Stimulated activated naive CD8-positive, alpha-beta T cell treated with anti-CD3 and anti-CD28 coated beads, Interleukin-15, Interleukin-2, amounts not matched to agents 100 ng/mL and 50 ng/mL, for 24 hours (primary cell): ENCODE measurements around the gene KLHL36.
A peak's percentile ranks its signal among the peaks of the same experiment; 100 is the strongest.

ENCODE experiments used
- H3K27ac Mint-ChIP-seq: one replicate; pipeline ENCODE4 v1.8.0; 2021; ENCODE audit warnings: mild to moderate bottlenecking, mixed read lengths
- H3K27me3 Mint-ChIP-seq: one replicate; pipeline ENCODE4 v1.8.0; 2021; ENCODE audit warnings: mixed read lengths
- H3K36me3 Mint-ChIP-seq: one replicate; pipeline ENCODE4 v1.8.0; 2021; ENCODE audit warnings: low read depth, mixed read lengths
- H3K4me1 Mint-ChIP-seq: one replicate; pipeline ENCODE4 v1.8.0; 2021; ENCODE audit warnings: low read depth, mixed read lengths
- H3K4me3 Mint-ChIP-seq: one replicate; pipeline ENCODE4 v1.8.0; 2021; ENCODE audit warnings: mild to moderate bottlenecking, mixed read lengths
- H3K9me3 Mint-ChIP-seq: one replicate; pipeline ENCODE4 v1.8.0; 2021; ENCODE audit warnings: mixed read lengths

KLHL36 gene

DNA sequence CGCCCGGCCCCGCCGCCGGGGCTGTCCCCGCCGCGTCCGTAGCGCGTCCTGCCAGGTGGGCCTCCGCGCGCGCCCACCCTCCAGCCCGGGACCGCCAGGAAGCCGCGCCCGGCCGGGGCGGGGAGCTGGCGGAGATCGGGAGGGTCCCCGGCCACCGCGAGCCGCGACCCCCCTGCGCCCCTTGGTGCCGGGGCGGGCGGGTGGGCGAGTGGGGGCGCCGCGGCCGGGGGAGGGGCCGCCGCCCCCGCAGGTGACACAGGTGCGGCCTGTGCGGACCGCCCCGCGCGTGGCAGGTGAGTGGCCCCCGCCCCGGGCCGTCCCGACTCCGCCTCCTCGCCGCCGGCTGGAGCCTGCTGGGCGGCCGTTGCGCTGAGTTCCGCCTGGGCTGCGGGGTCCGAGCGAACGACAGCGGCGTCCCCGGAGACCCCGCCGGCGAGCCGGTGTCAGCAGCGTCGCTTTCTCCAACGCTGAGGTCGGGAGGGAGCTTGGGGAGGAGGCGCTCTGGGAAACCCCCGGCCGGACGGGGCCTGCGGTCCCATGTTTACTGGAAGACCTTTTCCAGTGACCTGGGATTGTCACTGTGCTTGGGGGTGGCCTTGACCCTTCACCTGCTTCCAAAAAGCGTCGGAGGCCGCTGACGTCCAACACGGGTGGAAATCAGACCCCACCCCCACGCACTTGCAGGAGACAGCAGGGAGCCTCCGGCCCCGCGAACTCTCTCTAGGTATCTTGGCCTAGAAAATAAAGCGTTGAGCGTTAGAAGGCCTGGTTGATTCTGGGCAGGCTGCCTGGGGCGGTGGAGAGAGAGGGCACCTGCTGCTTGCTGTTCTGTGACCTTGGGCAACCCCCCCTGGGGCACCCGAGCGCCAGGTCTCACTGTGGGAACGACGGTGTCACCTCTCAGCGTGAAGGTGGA, 542 bp downstream of the KLHL36 start:
- Mint-ChIP-seq H3K4me3 (peak overlapping the region; percentile 82), H3K36me3 (peaks cover 26% of the 10 kb centered on the region), H3K27ac (peak overlapping the region; percentile 76), H3K9me3 (no peaks in the 10 kb centered on the region), H3K4me1 (peaks cover 50% of the 10 kb centered on the region), H3K27me3 (peaks cover 4% of the 10 kb centered on the region)

DNA sequence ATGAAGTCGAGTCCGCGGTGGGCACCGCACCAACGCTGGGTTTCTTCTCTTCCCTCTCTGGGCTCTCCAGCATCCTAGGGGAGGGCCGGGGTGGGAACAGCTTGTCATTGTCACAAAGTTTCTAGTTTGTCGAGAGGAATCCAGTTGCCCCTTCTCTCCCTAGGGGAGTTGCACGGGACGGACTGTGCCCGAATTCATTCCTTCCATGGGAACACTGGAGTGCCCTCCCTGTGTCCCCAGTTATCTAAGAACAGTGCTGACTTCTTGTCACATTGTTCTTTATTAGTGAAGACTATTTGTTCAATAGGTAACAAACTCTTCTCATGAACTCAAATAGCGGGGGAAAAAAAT, 1.2 kb downstream of the KLHL36 start:
- no peaks in the 10 kb centered on the region for H3K9me3 Mint-ChIP-seq
- peak overlapping the region; percentile 82 for H3K4me3 Mint-ChIP-seq
- H3K36me3 Mint-ChIP-seq, result peaks cover 26% of the 10 kb centered on the region
- H3K4me1 Mint-ChIP-seq, result peaks cover 54% of the 10 kb centered on the region
- peaks cover 4% of the 10 kb centered on the region for H3K27me3 Mint-ChIP-seq
- H3K27ac Mint-ChIP-seq, result peak overlapping the region; percentile 76

DNA sequence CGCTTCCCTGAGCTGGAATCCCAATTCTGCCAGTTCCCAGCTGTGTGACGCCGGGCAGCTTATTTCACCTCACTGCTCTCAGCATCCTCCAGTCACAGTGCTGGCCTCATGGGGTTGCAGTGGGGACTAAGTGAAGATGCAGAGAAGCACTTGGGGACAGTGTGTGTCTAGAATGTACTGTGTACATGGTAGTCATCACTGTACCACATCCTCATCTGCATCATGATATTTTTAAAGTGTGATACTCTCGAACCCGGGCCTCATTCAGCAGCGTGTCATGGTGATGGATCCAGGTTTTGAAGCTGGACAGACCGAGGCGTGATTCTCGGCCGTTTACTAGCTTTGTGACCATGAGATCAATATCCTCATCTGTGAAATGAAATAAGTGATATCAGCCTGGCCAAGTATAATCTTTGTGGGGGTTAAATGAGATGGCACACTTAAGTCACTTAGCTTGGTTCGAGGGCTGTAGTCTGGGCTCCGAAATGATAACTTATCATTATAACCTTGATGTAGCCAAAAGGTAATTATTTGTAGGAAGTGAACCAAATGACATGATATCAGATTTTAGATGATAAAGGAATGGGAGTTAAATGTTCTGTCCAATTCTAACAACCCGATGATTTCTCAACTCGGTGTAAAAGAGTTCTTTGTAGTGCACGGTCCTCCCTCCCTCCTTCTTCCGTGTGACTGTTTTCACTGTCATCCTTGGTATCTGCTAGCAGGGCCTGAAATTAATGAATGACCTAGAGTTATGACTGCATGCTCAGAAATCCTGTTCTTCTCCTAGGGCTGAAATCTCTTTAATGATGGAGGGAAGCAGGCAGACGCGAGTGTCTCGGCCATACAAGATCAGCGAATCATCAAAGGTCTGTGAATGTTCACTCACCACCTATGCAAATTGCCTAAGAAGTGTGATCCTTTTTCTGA, 2.0 kb downstream of the KLHL36 start:
- Mint-ChIP-seq H3K27me3 (peaks cover 4% of the 10 kb centered on the region), H3K36me3 (peaks cover 31% of the 10 kb centered on the region), H3K4me1 (peaks cover 58% of the 10 kb centered on the region), H3K4me3 (peak overlapping the region; percentile 53), H3K9me3 (no peaks in the 10 kb centered on the region), H3K27ac (no peak overlapping the region)

DNA sequence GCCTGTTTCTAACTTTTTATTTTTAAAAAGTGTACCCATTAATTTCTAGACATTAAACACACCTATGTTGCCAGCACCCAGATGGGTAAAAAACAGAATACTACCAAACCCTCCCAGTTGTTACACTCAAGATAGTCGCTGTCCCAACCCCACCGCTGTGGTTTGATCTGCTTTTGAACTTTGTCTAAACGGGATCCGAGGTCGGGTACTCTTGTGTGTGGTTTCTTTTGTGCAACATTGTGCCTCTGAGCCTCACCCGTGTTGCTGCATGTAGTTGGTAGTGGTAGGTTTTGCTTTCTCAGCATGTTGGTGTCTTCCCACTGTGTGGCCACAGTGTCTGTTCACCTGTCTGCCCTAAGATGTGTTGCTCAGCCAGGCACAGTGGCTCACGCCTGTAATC, 4.3 kb downstream of the KLHL36 start:
- peaks cover 72% of the 10 kb centered on the region for H3K4me1 Mint-ChIP-seq
- H3K4me3 Mint-ChIP-seq, result peak overlapping the region; percentile 4
- peaks cover 37% of the 10 kb centered on the region for H3K36me3 Mint-ChIP-seq
- peaks cover 3% of the 10 kb centered on the region for H3K27me3 Mint-ChIP-seq
- H3K9me3 Mint-ChIP-seq, result no peaks in the 10 kb centered on the region
- H3K27ac Mint-ChIP-seq, result no peak overlapping the region

DNA sequence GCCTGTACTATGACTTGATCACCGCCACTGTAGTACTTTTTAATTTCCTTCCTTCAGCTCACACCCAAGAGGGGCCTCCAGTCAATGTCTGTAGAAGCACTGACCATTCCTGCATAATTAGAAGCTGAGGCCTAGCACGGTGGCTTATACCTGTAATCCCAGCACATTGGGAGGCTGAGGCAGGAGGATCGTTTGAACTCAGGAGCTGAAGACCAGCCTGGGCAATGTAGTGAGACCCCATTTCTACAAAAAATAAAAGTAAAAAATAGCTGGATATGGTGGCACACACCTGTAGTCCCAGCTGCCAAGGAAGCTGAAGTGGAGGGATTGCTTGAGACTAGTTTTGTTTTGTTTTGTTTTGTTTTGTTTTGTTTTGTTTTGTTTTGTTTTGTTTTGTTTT, 5.9 kb downstream of the KLHL36 start:
- Mint-ChIP-seq H3K4me3 (no peak overlapping the region), H3K27ac (no peak overlapping the region), H3K4me1 (peaks cover 67% of the 10 kb centered on the region), H3K9me3 (no peaks in the 10 kb centered on the region), H3K27me3 (no peaks in the 10 kb centered on the region), H3K36me3 (peaks cover 54% of the 10 kb centered on the region)

DNA sequence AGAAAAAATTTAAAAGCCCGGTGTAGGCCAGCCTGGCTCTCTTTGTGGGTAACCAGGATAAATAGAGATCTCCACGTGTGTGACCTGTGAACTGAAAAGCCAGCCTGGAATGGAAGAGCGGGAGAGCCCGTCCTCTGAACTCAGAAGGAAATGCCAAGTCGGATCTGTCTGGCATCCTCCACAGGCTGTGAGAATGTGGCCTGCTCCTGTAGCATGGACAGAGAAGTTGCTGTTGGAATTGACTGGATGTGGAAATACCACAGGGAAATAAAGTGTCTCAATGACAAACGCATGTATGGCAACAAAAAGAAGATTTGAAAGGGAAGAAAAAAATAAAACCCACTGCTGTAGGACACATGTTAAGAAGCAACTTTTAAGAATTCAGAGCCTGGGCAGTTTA, 6.7 kb downstream of the KLHL36 start:
- H3K27ac Mint-ChIP-seq, result no peak overlapping the region
- H3K27me3 Mint-ChIP-seq, result no peaks in the 10 kb centered on the region
- H3K4me1 Mint-ChIP-seq, result peaks cover 61% of the 10 kb centered on the region
- H3K4me3 Mint-ChIP-seq, result no peak overlapping the region
- peaks cover 58% of the 10 kb centered on the region for H3K36me3 Mint-ChIP-seq
- H3K9me3 Mint-ChIP-seq, result no peaks in the 10 kb centered on the region

DNA sequence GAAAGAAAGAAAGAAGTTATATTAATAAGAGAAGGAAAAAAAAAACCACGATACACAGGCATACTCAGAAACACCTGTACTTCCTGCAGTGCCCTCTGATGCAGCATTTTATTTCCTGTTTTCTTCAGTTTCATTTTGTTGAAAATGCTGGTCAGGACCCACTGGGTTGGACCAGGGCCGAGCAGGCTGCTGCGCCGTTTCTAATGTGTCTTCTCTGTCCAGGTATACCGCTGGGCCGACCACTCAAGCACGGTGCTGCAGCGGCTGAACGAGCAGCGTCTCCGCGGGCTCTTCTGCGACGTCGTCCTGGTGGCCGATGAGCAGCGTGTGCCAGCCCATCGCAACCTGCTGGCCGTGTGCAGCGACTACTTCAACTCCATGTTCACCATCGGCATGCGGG, 8.3 kb downstream of the KLHL36 start:
- Mint-ChIP-seq H3K36me3 (peaks cover 62% of the 10 kb centered on the region), H3K27ac (peak overlapping the region; percentile 70), H3K9me3 (no peaks in the 10 kb centered on the region), H3K4me3 (no peak overlapping the region), H3K27me3 (no peaks in the 10 kb centered on the region), H3K4me1 (peaks cover 51% of the 10 kb centered on the region)

DNA sequence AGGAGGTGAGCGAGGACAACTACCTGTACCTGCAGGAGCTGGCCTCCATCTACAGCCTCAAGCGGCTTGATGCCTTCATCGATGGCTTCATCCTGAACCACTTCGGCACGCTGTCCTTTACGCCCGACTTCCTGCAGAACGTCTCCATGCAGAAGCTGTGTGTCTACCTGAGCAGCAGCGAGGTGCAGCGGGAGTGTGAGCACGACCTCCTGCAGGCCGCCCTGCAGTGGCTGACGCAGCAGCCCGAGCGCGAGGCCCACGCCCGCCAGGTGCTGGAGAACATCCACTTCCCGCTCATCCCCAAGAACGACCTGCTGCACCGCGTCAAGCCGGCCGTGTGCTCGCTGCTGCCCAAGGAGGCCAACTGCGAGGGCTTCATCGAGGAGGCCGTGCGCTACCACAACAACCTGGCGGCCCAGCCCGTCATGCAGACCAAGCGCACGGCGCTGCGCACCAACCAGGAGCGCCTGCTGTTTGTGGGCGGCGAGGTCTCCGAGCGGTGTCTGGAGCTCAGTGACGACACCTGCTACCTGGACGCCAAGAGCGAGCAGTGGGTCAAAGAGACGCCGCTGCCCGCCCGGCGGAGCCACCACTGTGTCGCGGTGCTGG, 9.0 kb downstream of the KLHL36 start:
- Mint-ChIP-seq H3K4me3 (no peak overlapping the region), H3K4me1 (peaks cover 44% of the 10 kb centered on the region)

DNA sequence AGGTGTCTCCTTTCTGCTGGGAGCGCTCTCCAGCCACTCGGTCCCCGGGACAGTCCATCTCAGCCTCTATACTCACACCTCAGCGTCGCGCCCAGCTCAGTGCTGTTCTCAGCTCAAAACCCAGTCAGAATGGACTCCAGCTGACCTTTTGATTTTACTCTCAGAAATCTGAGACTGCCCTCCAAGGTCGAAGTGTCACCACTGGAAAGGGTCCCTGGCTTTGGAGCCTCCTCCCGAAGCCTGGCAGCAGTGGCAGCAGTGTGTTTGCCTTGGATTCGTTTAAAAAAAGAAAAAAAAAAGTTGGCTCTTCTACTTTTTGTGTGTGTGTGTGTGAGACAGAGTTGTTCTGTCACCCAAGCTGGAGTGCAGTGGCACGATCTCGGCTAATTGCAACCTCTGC, 10.4 kb downstream of the KLHL36 start:
- Mint-ChIP-seq H3K36me3 (peaks cover 63% of the 10 kb centered on the region), H3K27ac (no peak overlapping the region), H3K4me3 (no peak overlapping the region), H3K9me3 (no peaks in the 10 kb centered on the region), H3K27me3 (no peaks in the 10 kb centered on the region), H3K4me1 (peaks cover 36% of the 10 kb centered on the region)

More for the DNA sequence above, 9.0 kb downstream of the KLHL36 start:
- H3K27me3 Mint-ChIP-seq, result no peaks in the 10 kb centered on the region
- H3K36me3 Mint-ChIP-seq, result peaks cover 61% of the 10 kb centered on the region
- H3K27ac Mint-ChIP-seq, result no peak overlapping the region
- H3K9me3 Mint-ChIP-seq, result no peaks in the 10 kb centered on the region

DNA sequence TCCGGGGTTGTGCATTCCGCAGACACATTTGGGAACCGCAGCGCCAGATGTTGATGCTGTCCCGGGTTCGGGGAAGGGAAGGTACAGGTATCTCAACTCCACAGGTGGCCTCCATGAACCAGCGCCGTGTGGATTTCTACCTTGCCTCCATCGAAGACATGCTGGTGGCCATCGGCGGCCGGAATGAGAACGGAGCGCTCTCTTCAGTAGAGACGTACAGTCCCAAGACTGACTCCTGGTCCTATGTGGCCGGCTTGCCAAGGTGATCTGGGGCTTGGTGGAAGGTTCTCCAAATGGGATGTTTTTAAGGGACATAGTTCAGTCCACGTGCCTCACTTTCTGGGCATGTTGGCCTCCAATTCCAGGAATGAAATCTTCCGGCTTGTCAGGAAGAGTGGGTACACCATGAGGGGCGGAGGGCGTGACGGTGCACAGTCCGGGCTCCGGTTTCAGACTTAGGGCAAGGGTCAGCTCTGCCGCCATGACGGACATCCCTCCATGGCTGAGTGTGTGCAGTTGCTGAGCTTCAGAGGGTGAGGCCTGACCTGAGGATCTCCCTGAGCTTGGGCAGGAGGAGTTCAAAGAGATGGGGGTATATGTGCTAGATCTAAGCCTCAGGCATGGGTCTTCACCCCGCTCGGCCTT, 11.5 kb downstream of the KLHL36 start:
- Mint-ChIP-seq H3K4me1 (peaks cover 38% of the 10 kb centered on the region), H3K36me3 (peaks cover 71% of the 10 kb centered on the region), H3K4me3 (no peak overlapping the region), H3K27ac (no peak overlapping the region), H3K9me3 (no peaks in the 10 kb centered on the region), H3K27me3 (no peaks in the 10 kb centered on the region)

DNA sequence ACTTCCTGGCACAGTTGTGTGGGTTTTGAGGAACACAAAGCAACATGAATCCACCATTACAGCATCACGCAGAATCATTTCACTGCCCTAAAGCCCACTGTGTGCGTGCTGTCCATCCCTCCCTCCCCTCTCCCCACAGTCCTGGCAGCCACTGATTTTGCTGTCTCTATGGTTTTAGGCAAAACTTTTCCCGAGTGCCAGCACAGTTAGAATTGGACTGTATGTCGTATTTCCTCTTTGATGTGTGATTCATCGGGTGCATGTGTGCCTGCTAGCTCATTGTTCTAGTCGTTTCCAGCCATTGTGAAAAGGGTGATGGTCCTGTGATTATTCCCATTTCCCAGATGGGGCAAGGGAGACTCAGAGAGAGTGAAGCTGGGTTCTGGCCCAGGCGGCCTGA, 12.7 kb downstream of the KLHL36 start:
- no peaks in the 10 kb centered on the region for H3K9me3 Mint-ChIP-seq
- peaks cover 68% of the 10 kb centered on the region for H3K36me3 Mint-ChIP-seq
- H3K27ac Mint-ChIP-seq, result no peak overlapping the region
- no peaks in the 10 kb centered on the region for H3K27me3 Mint-ChIP-seq
- no peak overlapping the region for H3K4me3 Mint-ChIP-seq
- H3K4me1 Mint-ChIP-seq, result peaks cover 29% of the 10 kb centered on the region

DNA sequence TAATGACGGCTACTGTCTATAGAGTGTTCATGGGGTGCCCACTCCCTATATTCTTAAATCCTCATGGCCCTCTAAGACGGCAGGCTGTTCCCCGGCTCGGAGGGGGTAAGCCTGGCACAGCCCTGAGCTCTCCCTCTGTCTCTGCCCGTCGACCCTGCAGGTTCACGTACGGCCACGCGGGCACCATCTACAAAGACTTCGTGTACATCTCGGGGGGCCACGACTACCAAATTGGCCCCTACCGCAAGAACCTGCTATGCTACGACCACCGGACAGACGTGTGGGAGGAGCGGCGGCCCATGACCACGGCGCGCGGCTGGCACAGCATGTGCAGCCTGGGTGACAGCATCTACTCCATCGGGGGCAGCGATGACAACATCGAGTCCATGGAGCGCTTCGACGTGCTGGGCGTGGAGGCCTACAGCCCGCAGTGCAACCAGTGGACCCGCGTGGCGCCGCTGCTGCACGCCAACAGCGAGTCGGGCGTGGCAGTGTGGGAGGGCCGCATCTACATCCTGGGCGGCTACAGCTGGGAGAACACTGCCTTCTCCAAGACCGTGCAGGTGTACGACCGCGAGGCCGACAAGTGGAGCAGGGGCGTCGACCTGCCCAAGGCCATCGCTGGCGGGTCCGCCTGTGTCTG, 13.2 kb downstream of the KLHL36 start:
- Mint-ChIP-seq H3K27ac (no peak overlapping the region), H3K9me3 (no peaks in the 10 kb centered on the region), H3K4me3 (no peak overlapping the region), H3K4me1 (peaks cover 28% of the 10 kb centered on the region), H3K27me3 (no peaks in the 10 kb centered on the region), H3K36me3 (peaks cover 68% of the 10 kb centered on the region)

DNA sequence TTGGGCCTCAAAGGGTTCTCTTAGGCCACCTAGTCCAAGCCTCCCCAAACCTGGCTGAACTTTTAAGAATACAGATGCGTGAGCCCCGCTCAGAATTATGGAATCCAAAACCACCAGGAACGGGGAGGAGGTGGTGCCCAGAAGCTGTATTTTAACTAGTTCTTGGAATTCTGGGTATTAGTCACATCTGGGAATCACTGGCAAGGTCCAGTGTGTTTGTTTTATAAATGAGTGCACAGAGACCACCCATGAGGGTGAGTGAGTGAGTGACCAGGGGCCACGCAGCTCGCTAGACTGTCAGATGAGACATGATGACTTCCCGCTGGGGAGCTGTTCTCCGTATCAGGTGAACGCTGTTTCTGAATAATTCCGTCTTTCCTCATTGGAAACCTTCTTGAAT, 14.2 kb downstream of the KLHL36 start:
- no peak overlapping the region for H3K27ac Mint-ChIP-seq
- H3K9me3 Mint-ChIP-seq, result no peaks in the 10 kb centered on the region

DNA sequence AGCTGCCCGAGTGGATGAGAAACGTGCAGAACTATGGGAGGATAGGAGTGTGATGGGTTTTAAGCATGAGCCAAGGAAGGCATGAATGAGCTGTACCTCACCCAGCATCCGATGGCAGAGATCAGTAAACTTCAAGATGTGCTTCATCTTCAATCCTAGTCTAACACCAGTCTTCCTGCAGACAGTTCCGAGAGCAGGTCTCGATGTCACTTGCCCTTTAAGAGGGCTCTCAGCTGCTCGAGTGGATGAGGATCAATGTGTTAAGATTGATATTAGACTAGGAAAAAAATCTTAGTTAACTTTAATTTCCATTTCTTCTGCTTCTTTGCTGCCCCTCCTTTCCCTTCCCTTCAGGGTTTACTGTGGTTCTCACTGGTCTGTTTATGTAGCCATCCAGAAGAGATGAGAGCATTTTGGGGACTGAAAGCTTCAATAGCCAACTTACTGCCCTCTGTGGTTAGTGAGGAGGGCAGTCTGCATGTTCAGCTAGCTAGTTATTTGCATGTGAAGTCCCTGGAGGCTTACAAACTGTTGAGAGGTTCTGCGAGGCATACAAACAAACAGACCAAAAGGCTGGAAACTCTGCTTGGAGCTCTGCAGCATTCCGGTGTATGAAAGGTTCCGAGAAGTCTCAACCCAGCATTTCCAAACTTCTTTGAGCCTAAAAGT, 15.3 kb downstream of the KLHL36 start:
- Mint-ChIP-seq H3K27me3 (no peaks in the 10 kb centered on the region), H3K36me3 (peaks cover 56% of the 10 kb centered on the region), H3K27ac (no peak overlapping the region), H3K4me1 (peaks cover 22% of the 10 kb centered on the region), H3K9me3 (no peaks in the 10 kb centered on the region), H3K4me3 (no peak overlapping the region)

More for the DNA sequence above, 14.2 kb downstream of the KLHL36 start:
- Mint-ChIP-seq H3K4me3 (no peak overlapping the region), H3K27me3 (no peaks in the 10 kb centered on the region), H3K4me1 (peaks cover 24% of the 10 kb centered on the region), H3K36me3 (peaks cover 64% of the 10 kb centered on the region)
